Gastroesophageal sphincter (tissue), 3 donors: ENCODE results near the gene PCDH15.

ENCODE experiments used
- CTCF ChIP-seq, 4 experiments: fragments of 200-600 bp in 2 of 4; fragments of 450-650 bp in 2 of 4; sonication (generic) in 1 of 4; IDR thresholded peaks; one replicate each; pipeline ENCODE4 v1.5.1; 2017 to 2019; ENCODE audit warnings: antibody characterized with exemption in 4 of 4, mild to moderate bottlenecking in 2 of 4, moderate library complexity in 2 of 4
- EP300 ChIP-seq: sonication (generic); formaldehyde crosslinking; IDR thresholded peaks from one replicate; pipeline ENCODE4 v1.6.1; 2017; ENCODE audit warnings: antibody characterized with exemption, mild to moderate bottlenecking
- POLR2A ChIP-seq, 2 donors: fragments of 450-650 bp; IDR thresholded peaks; one replicate each; pipeline ENCODE4 v1.6.1; 2017; ENCODE audit warnings: antibody characterized with exemption in 2 of 2, mild to moderate bottlenecking in 2 of 2, moderate library complexity in 1 of 2
- POLR2AphosphoS5 ChIP-seq: sonication (generic); formaldehyde crosslinking; IDR thresholded peaks from one replicate; pipeline ENCODE4 v1.6.1; 2017; ENCODE audit warnings: antibody characterized with exemption

- TF ChIP-seq POLR2A (IDR thresholded peaks at IDR 0.05), result no peak
- no peak for TF ChIP-seq CTCF (IDR thresholded peaks at IDR 0.05)
- no peak for TF ChIP-seq POLR2AphosphoS5
- no peak for TF ChIP-seq EP300
Measured at GRCh38 chr10:54470324-54470631, 330.8 kb downstream of the PCDH15 start.
